ENCODE measurements around the gene SMIM12.

SMIM12 gene

GRCh38 chr1:34898330-34898761 is 38.8 kb upstream of the SMIM12 start:
- TF ChIP-seq ARNTL (CRISPR knock-in tag; IDR thresholded peaks at IDR 0.05; ENCODE audit: borderline replicate concordance, low read depth) (no peak), TOX (CRISPR knock-in tag; IDR thresholded peaks at IDR 0.05; ENCODE audit: borderline replicate concordance) (no peak), ISL1 (CRISPR knock-in tag; IDR thresholded peaks at IDR 0.05) (no peak), TCF4 (CRISPR knock-in tag; IDR thresholded peaks at IDR 0.05; ENCODE audit: borderline replicate concordance) (no peak)
- ATAC-seq: no peak

- TF ChIP-seq OSR1 (CRISPR knock-in tag; IDR thresholded peaks at IDR 0.05) (no peak), ZNF8 (CRISPR knock-in tag; IDR thresholded peaks at IDR 0.05) (no peak), ZFP30 (CRISPR knock-in tag; IDR thresholded peaks at IDR 0.05) (no peak), SNAI2 (CRISPR knock-in tag; IDR thresholded peaks at IDR 0.05) (no peak), BACH2 (CRISPR knock-in tag; IDR thresholded peaks at IDR 0.05; ENCODE audit: borderline replicate concordance) (no peak), TSHZ2 (CRISPR knock-in tag; IDR thresholded peaks at IDR 0.05) (no peak), ZNF565 (CRISPR knock-in tag; conservative IDR thresholded peaks at IDR 0.05; ENCODE audit: low read depth) (no peak)
- no peak for ATAC-seq
These were observed 37.1 kb upstream of the SMIM12 start for GRCh38 chr1:34896612-34897011.

- ATAC-seq: no peak
- TF ChIP-seq TOX (CRISPR knock-in tag; IDR thresholded peaks at IDR 0.05; ENCODE audit: borderline replicate concordance) (no peak), ISL1 (CRISPR knock-in tag; IDR thresholded peaks at IDR 0.05) (no peak), POU6F1 (CRISPR knock-in tag; IDR thresholded peaks at IDR 0.05; ENCODE audit: borderline replicate concordance, low read depth) (no peak), ZNF8 (CRISPR knock-in tag; IDR thresholded peaks at IDR 0.05) (no peak), OSR1 (CRISPR knock-in tag; IDR thresholded peaks at IDR 0.05) (no peak), TSHZ2 (CRISPR knock-in tag; IDR thresholded peaks at IDR 0.05) (no peak)
These were observed 30.2 kb upstream of the SMIM12 start for GRCh38 chr1:34889705-34890104.

GRCh38 chr1:34887593-34887992 is 28.0 kb upstream of the SMIM12 start:
- no peak for TF ChIP-seq ESRRG (CRISPR knock-in tag; IDR thresholded peaks at IDR 0.05)
- no peak for TF ChIP-seq POU6F1 (CRISPR knock-in tag; IDR thresholded peaks at IDR 0.05; ENCODE audit: borderline replicate concordance, low read depth)
- TF ChIP-seq ZNF565 (CRISPR knock-in tag; conservative IDR thresholded peaks at IDR 0.05; ENCODE audit: low read depth): no peak
- TF ChIP-seq PATZ1 (CRISPR knock-in tag; IDR thresholded peaks at IDR 0.05; ENCODE audit: borderline replicate concordance): no peak
- TF ChIP-seq CREB5 (CRISPR knock-in tag; IDR thresholded peaks at IDR 0.05; ENCODE audit: low read depth): no peak
- no peak for TF ChIP-seq GLIS3 (CRISPR knock-in tag; IDR thresholded peaks at IDR 0.05)
- no peak for TF ChIP-seq ZNF70 (CRISPR knock-in tag; IDR thresholded peaks at IDR 0.05)
- no peak for TF ChIP-seq ARNTL (CRISPR knock-in tag; IDR thresholded peaks at IDR 0.05; ENCODE audit: borderline replicate concordance, low read depth)
- no peak for TF ChIP-seq CSRNP3 (CRISPR knock-in tag; IDR thresholded peaks at IDR 0.05)
- no peak for TF ChIP-seq TOX (CRISPR knock-in tag; IDR thresholded peaks at IDR 0.05; ENCODE audit: borderline replicate concordance)
- no peak for TF ChIP-seq BACH2 (CRISPR knock-in tag; IDR thresholded peaks at IDR 0.05; ENCODE audit: borderline replicate concordance)
- TF ChIP-seq ZC3H10 (CRISPR knock-in tag; IDR thresholded peaks at IDR 0.05): no peak
- TF ChIP-seq ISL1 (CRISPR knock-in tag; IDR thresholded peaks at IDR 0.05): no peak
- no peak for TF ChIP-seq ZNF8 (CRISPR knock-in tag; IDR thresholded peaks at IDR 0.05)
- TF ChIP-seq CSDC2 (CRISPR knock-in tag; IDR thresholded peaks at IDR 0.05): no peak
- no peak for ATAC-seq
